HUES64 (cell line): ENCODE measurements around the gene FCHSD2.

Experiments
- H3K27ac ChIP-seq: 2 replicates; pipeline ENCODE4 v1.7.0; 2013; ENCODE audit warnings: low read depth, low read length, inconsistent platforms
- H3K27me3 ChIP-seq: 2 replicates; pipeline ENCODE4 v1.6.1; 2013; ENCODE audit warnings: mild to moderate bottlenecking, low read length; ENCODE audit not compliant: insufficient read depth
- H3K36me3 ChIP-seq: 2 replicates; pipeline ENCODE4 v1.6.1; 2013; ENCODE audit warnings: mild to moderate bottlenecking, low read length; ENCODE audit not compliant: insufficient read depth
- H3K4me1 ChIP-seq: 2 replicates; pipeline ENCODE4 v1.6.1; 2013; ENCODE audit warnings: mild to moderate bottlenecking, low read length, moderate library complexity; ENCODE audit not compliant: insufficient read depth
- H3K4me3 ChIP-seq: 2 replicates; pipeline ENCODE4 v1.5.1; 2013; ENCODE audit warnings: mild to moderate bottlenecking, low read length, moderate library complexity
- H3K9ac ChIP-seq: 2 replicates; pipeline ENCODE4 v1.6.1; 2013; ENCODE audit warnings: mild to moderate bottlenecking, low read depth, low read length
- H3K9me3 ChIP-seq: 2 replicates; pipeline ENCODE4 v1.6.1; 2013; ENCODE audit warnings: low read depth, low read length; ENCODE audit not compliant: insufficient read depth
- WGBS: fragments of 150-250, 120-280 bp; methylation state at CpG from one replicate; pipeline ENCODE4 v1.1.7; 2013; ENCODE audit warnings: missing lambda C conversion rate; 5-methylcytosine and 5-hydroxymethylcytosine counted together

The FCHSD2 gene

DNA sequence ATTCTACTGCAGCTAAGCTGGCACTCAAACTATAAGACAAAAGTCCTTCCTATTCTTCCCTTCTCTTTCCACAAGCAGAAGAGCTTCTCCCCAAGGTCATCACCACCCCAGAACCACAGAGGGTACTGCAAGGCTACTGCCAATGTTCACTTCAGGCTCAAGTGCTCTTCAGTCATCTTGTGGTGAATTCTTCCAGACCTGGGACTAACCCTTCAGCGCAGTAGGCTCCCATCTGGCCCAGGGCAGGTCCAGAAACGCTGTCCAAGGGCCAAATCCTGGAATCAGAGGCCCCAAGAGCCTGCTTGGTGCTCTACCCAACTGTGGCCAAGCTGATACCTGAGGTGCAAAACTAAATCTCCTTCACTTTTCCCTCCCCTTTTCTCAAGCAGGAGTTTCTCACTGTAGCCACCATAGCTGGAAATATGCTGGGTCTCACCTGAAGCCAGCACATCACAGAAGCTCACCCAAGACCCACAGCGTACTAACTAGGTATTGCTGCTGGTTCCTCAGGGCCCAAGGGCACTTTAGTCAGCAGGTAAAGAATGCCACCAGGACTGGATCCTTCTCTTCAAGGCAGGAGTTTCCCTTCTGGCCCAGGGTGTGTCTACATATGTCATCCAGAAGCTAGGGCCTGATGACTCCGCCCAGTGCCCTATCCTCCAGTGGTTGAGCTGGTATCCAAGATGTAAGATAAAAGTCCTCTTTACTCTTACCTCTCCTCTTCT, 27.8 kb downstream of the FCHSD2 start:
- no peak overlapping the region for H3K9ac ChIP-seq
- no peaks in the 10 kb centered on the region; the same call in 1 of the 2 replicates for H3K36me3 ChIP-seq
- no peaks in the 10 kb centered on the region; the same call in 1 of the 2 replicates for H3K9me3 ChIP-seq
- H3K4me3 ChIP-seq = no peak overlapping the region
- H3K27me3 ChIP-seq = no peaks in the 10 kb centered on the region
- H3K27ac ChIP-seq = no peak overlapping the region
- 89% methylated on average over 4 of the region's 4 CpGs for whole genome bisulfite sequencing
- H3K4me1 ChIP-seq = no peaks in the 10 kb centered on the region

- no peaks in the 10 kb centered on the region for H3K4me1 ChIP-seq
- no peaks in the 10 kb centered on the region for H3K27me3 ChIP-seq
- no peaks in the 10 kb centered on the region; the same call in 1 of the 2 replicates for H3K36me3 ChIP-seq
- WGBS = 97% methylated on average over 6 of the region's 6 CpGs
- H3K4me3 ChIP-seq = no peak overlapping the region
- H3K9me3 ChIP-seq = no peaks in the 10 kb centered on the region; the same call in 1 of the 2 replicates
- no peak overlapping the region for H3K27ac ChIP-seq
- H3K9ac ChIP-seq = no peak overlapping the region
These were observed 28.7 kb downstream of the FCHSD2 start for GRCh38 chr11:73113426-73113825.

DNA sequence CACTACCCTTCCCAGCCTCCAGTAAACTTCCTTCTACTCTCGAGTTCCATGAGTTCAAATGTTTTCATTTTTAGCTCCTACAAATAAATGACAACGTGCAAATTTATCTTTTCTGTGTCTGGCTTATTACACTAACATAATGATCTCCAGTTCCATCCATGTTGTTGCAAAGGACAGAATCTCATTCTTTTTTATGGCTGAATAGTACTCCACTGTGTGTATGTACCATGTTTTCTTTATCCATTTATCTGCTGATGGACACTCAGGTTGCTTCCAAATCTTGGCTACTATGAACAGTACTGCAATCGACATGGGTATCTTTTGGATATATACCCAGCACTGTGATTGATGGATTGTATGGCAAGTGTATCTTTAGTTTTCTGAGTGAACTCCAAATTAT, 34.5 kb downstream of the FCHSD2 start:
- H3K27ac ChIP-seq = no peak overlapping the region
- H3K36me3 ChIP-seq = no peaks in the 10 kb centered on the region
- WGBS = 91% methylated on average over 3 of the region's 3 CpGs
- H3K4me1 ChIP-seq = no peaks in the 10 kb centered on the region
- H3K9me3 ChIP-seq = no peaks in the 10 kb centered on the region; the same call in 1 of the 2 replicates
- H3K9ac ChIP-seq = no peak overlapping the region
- no peak overlapping the region for H3K4me3 ChIP-seq
- no peaks in the 10 kb centered on the region for H3K27me3 ChIP-seq

- Histone ChIP-seq H3K4me3 (no peak overlapping the region), H3K4me1 (no peaks in the 10 kb centered on the region), H3K9me3 (no peaks in the 10 kb centered on the region; the same call in 1 of the 2 replicates), H3K27ac (no peak overlapping the region), H3K36me3 (no peaks in the 10 kb centered on the region), H3K9ac (no peak overlapping the region), H3K27me3 (no peaks in the 10 kb centered on the region)
- 95% methylated on average over 1 of the region's 1 CpG for WGBS
These were observed 35.8 kb downstream of the FCHSD2 start for GRCh38 chr11:73106347-73106746.

DNA sequence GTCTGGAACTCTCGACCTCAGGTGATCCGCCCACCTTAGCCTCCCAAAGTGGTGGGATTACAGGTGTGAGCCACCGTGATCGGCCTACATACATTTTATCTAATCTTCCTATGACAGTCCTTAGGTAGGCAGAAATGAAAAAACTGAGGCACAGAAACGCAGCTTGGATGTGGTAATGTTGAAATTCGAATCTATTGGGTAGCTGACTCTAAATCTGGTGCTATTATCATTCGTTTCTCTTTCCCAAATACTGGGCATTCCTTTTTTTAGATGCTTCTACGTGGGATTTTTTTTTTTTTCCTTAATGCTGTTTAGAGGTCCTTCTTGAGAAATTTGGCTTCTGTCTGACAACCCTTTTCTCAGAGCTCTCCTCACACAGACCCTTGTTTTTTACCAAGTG, 41.5 kb downstream of the FCHSD2 start:
- Histone ChIP-seq H3K9me3 (no peaks in the 10 kb centered on the region), H3K9ac (no peak overlapping the region), H3K4me1 (peaks cover 3% of the 10 kb centered on the region; the same call in 1 of the 2 replicates), H3K36me3 (no peaks in the 10 kb centered on the region), H3K27ac (no peak overlapping the region; the same call in 1 of the 2 replicates), H3K4me3 (no peak overlapping the region), H3K27me3 (no peaks in the 10 kb centered on the region)
- 79% methylated on average over 6 of the region's 8 CpGs for WGBS

GRCh38 chr11:73099512-73100266, 42.4 kb downstream of the FCHSD2 start:
- Histone ChIP-seq H3K9me3 (no peaks in the 10 kb centered on the region), H3K4me3 (no peak overlapping the region), H3K27ac (no peak overlapping the region), H3K27me3 (no peaks in the 10 kb centered on the region), H3K9ac (no peak overlapping the region), H3K36me3 (no peaks in the 10 kb centered on the region), H3K4me1 (peaks cover 3% of the 10 kb centered on the region; the same call in 1 of the 2 replicates)
- 89% methylated on average over 25 of the region's 25 CpGs for WGBS

DNA sequence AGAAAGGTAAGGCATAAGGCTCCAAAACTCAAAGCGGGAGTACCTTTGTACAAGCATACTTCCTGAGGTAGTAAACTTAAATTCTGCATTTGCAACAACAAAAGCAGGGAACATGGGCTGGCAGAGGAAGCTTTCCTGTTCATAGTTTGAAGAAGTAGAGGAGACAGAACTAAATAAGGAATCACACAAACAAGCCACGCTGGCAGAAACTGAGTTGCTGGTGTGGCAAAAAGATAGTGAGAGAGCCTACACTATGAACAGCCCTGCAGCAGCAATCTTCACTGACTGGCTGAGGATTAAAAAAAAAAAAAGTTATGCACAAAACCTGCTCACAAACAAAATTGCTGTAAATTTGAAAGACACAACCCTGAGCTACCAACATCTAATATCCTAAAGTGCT, 46.5 kb downstream of the FCHSD2 start:
- WGBS = 94% methylated on average over 2 of the region's 2 CpGs

GRCh38 chr11:73091521-73092305, 50.4 kb downstream of the FCHSD2 start:
- Histone ChIP-seq H3K4me3 (no peak overlapping the region), H3K4me1 (no peaks in the 10 kb centered on the region), H3K9ac (no peak overlapping the region), H3K36me3 (no peaks in the 10 kb centered on the region), H3K9me3 (no peaks in the 10 kb centered on the region), H3K27me3 (no peaks in the 10 kb centered on the region), H3K27ac (no peak overlapping the region)
- WGBS = 95% methylated on average over 8 of the region's 9 CpGs

More for the DNA sequence above, 46.5 kb downstream of the FCHSD2 start:
- Histone ChIP-seq H3K27ac (no peak overlapping the region), H3K4me1 (no peaks in the 10 kb centered on the region; the same call in 1 of the 2 replicates), H3K27me3 (no peaks in the 10 kb centered on the region), H3K36me3 (no peaks in the 10 kb centered on the region), H3K9me3 (no peaks in the 10 kb centered on the region), H3K9ac (no peak overlapping the region), H3K4me3 (no peak overlapping the region)

GRCh38 chr11:73087730-73088129, 54.4 kb downstream of the FCHSD2 start:
- no peak overlapping the region for H3K4me3 ChIP-seq
- no peaks in the 10 kb centered on the region for H3K27me3 ChIP-seq
- H3K9me3 ChIP-seq = no peaks in the 10 kb centered on the region
- H3K27ac ChIP-seq = no peak overlapping the region
- no peak overlapping the region for H3K9ac ChIP-seq
- WGBS = 97% methylated on average over 1 of the region's 1 CpG
- H3K4me1 ChIP-seq = peaks cover 6% of the 10 kb centered on the region
- no peaks in the 10 kb centered on the region for H3K36me3 ChIP-seq

DNA sequence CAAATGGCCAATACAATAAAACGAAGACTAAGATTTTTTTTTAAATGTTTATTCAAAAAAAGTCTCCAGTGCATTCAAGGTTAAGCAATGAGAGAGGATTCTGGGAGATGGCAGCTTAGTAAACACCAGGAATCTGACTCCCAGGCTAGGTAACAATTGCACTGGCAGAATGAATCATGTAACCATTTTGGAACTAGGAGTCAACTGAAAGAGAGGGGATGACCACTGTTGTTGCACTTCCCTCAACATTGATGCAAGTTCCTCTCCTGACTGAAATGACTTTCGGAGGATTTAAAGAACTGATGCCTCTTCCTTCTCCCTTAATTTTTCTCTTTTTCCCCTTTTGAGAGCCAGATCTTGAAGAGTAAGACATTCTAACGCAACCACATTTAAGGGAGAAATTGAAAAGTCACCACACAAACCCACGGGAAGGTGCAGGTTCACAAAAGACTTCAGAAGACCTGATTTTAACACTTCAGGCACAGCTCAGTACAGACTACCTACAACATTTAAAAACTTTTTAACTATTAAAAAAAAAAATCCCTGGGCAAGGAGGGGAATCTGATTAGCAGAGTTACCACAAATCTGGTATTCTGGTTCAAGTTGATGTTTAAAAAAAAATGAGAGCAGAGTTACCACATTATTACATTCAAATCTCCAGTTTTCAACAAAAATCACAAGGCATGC, 56.8 kb downstream of the FCHSD2 start:
- no peak overlapping the region for H3K4me3 ChIP-seq
- H3K27ac ChIP-seq = peak overlapping the region; percentile 36; the same call in 1 of the 2 replicates
- no peaks in the 10 kb centered on the region for H3K9me3 ChIP-seq
- H3K9ac ChIP-seq = no peak overlapping the region; the same call in 1 of the 2 replicates
- no peaks in the 10 kb centered on the region for H3K36me3 ChIP-seq
- peaks cover 6% of the 10 kb centered on the region for H3K4me1 ChIP-seq
- H3K27me3 ChIP-seq = no peaks in the 10 kb centered on the region
- WGBS = 92% methylated on average over 4 of the region's 4 CpGs
